HEK293T (cell line): ENCODE results near the gene ELK3.

ENCODE experiments used
- CTCF ChIA-PET: fragments of 350-600 bp; formaldehyde crosslinking; extraction: SDS; loops from one replicate; lab custom pipeline; 2021; ENCODE audit warnings: antibody characterized with exemption, inconsistent platforms; lab: Yijun Ruan, JAX
- POLR2A ChIA-PET: fragments of 350-600 bp; formaldehyde crosslinking; extraction: SDS; loops from one replicate; lab custom pipeline; 2020; ENCODE audit warnings: antibody characterized with exemption, inconsistent platforms; lab: Yijun Ruan, JAX
- DNase-seq: peaks from one replicate; pipeline ENCODE4 v3.0.0; 2012; ENCODE audit warnings: mixed read lengths; ENCODE audit errors: extremely low spot score
- ARNT ChIP-seq: fragments of 450-650 bp; IDR thresholded peaks from 2 replicates; pipeline ENCODE4 v1.6.1; 2017; ENCODE audit warnings: mild to moderate bottlenecking
- BHLHE40 ChIP-seq: fragments of 450-650 bp; IDR thresholded peaks from 2 replicates; pipeline ENCODE4 v1.6.1; 2016; ENCODE audit warnings: mild to moderate bottlenecking, moderate library complexity, borderline replicate concordance
- CTBP1 ChIP-seq: fragments of 450-650 bp; IDR thresholded peaks from 2 replicates; pipeline ENCODE4 v1.6.1; 2016; ENCODE audit warnings: borderline replicate concordance
- ELF4 ChIP-seq: fragments of 450-650 bp; IDR thresholded peaks from 2 replicates; pipeline ENCODE4 v1.6.1; 2017; ENCODE audit warnings: antibody characterized with exemption
- FOXA1 ChIP-seq: fragments of 450-650 bp; IDR thresholded peaks from 2 replicates; pipeline ENCODE4 v1.6.1; 2016; ENCODE audit warnings: mild to moderate bottlenecking
- FOXK2 ChIP-seq: fragments of 450-650 bp; IDR thresholded peaks from 2 replicates; pipeline ENCODE4 v1.6.1; 2016; ENCODE audit warnings: mild to moderate bottlenecking
- FOXM1 ChIP-seq: fragments of 450-650 bp; IDR thresholded peaks from 2 replicates; pipeline ENCODE4 v1.6.1; 2017; ENCODE audit warnings: mild to moderate bottlenecking, borderline replicate concordance
- HDGF ChIP-seq: fragments of 450-650 bp; IDR thresholded peaks from 2 replicates; pipeline ENCODE4 v1.6.1; 2017; ENCODE audit warnings: antibody characterized with exemption, borderline replicate concordance
- L3MBTL2 ChIP-seq: fragments of 450-650 bp; conservative IDR thresholded peaks from 2 replicates; pipeline ENCODE4 v1.6.1; 2016; ENCODE audit warnings: mild to moderate bottlenecking
- LEF1 ChIP-seq: fragments of 450-650 bp; IDR thresholded peaks from 2 replicates; pipeline ENCODE4 v1.6.1; 2017; ENCODE audit warnings: mild to moderate bottlenecking, borderline replicate concordance
- NFRKB ChIP-seq: fragments of 450-650 bp; IDR thresholded peaks from 2 replicates; pipeline ENCODE4 v1.6.1; 2016; ENCODE audit warnings: mild to moderate bottlenecking, moderate library complexity
- PKNOX1 ChIP-seq: fragments of 450-650 bp; IDR thresholded peaks from 2 replicates; pipeline ENCODE4 v1.6.1; 2016
- SP1 ChIP-seq: fragments of 450-650 bp; IDR thresholded peaks from 2 replicates; pipeline ENCODE4 v1.6.1; 2017
- SUZ12 ChIP-seq: fragments of 450-650 bp; IDR thresholded peaks from 2 replicates; pipeline ENCODE4 v1.6.1; 2016; ENCODE audit warnings: mild to moderate bottlenecking
- TARDBP ChIP-seq: fragments of 450-650 bp; IDR thresholded peaks from 2 replicates; pipeline ENCODE4 v1.6.1; 2016
- ZNF384 ChIP-seq: fragments of 450-650 bp; IDR thresholded peaks from 2 replicates; pipeline ENCODE4 v1.6.1; 2016

Gene ELK3

GRCh38 chr12:96218989-96219678 lies 25.0 kb downstream of the ELK3 start:
- CTCF ChIA-PET: no interaction called here
- DNase-seq: no peak
- TF ChIP-seq SP1: no peak
- no peak for TF ChIP-seq FOXM1
- TF ChIP-seq SUZ12: no peak
- no peak for TF ChIP-seq L3MBTL2
- TF ChIP-seq CTBP1: no peak
- TF ChIP-seq BHLHE40: no peak
- TF ChIP-seq HDGF: no peak
- no peak for TF ChIP-seq PKNOX1
- no peak for TF ChIP-seq TARDBP
- TF ChIP-seq NFRKB: no peak
- no peak for TF ChIP-seq ARNT
- TF ChIP-seq FOXA1: no peak
- TF ChIP-seq FOXK2: no peak
- TF ChIP-seq LEF1: no peak
- no peak for TF ChIP-seq ZNF384
- no peak for TF ChIP-seq ELF4

GRCh38 chr12:96219700-96220206 lies 25.6 kb downstream of the ELK3 start:
- POLR2A ChIA-PET: no interaction called here
- DNase-seq: no peak
- CTCF ChIA-PET: interaction anchor here (0.8 kb wide), 1 partner anchor 297 kb away, joined by 3 read pairs; no protein-coding TSS in a partner anchor
- TF ChIP-seq TARDBP: no peak
- TF ChIP-seq L3MBTL2: no peak
- no peak for TF ChIP-seq FOXA1

More at GRCh38 chr12:96218989-96219678, 25.0 kb downstream of the ELK3 start:
- POLR2A ChIA-PET: no interaction called here

- TF ChIP-seq SUZ12 (no peak), SP1 (no peak), TARDBP (no peak), LEF1 (no peak), BHLHE40 (no peak), ZNF384 (no peak), NFRKB (no peak), FOXA1 (no peak), L3MBTL2 (no peak), FOXM1 (no peak), ELF4 (no peak), FOXK2 (no peak), ARNT (no peak)
- ChIA-PET CTCF (no interaction called here), POLR2A (no interaction called here)
- DNase-seq: no peak
Measured at GRCh38 chr12:96220902-96221301, 26.7 kb downstream of the ELK3 start.

- no peak for DNase-seq
- TF ChIP-seq ZNF384 (no peak), NFRKB (no peak), TARDBP (no peak), ARNT (no peak), PKNOX1 (no peak), SP1 (no peak), CTBP1 (no peak), FOXK2 (no peak), FOXM1 (no peak), LEF1 (no peak), ELF4 (no peak), L3MBTL2 (no peak), SUZ12 (no peak), FOXA1 (no peak)
- POLR2A ChIA-PET: no interaction called here
- CTCF ChIA-PET: no interaction called here
Measured at GRCh38 chr12:96221391-96221790, 27.2 kb downstream of the ELK3 start.

GRCh38 chr12:96223411-96224218 lies 29.4 kb downstream of the ELK3 start:
- DNase-seq: no peak
- no peak for TF ChIP-seq L3MBTL2
- TF ChIP-seq ELF4: no peak
- no peak for TF ChIP-seq HDGF
- TF ChIP-seq PKNOX1: no peak
- no peak for TF ChIP-seq NFRKB
- TF ChIP-seq SUZ12: no peak
- TF ChIP-seq LEF1: no peak
- no peak for TF ChIP-seq ARNT
- CTCF ChIA-PET: no interaction called here
- POLR2A ChIA-PET: interaction anchor here (0.8 kb wide), 1 partner anchor 9 kb away, joined by 3 read pairs; no protein-coding TSS in a partner anchor

GRCh38 chr12:96224219-96224615 lies 30.0 kb downstream of the ELK3 start:
- ChIA-PET CTCF (no interaction called here), POLR2A (interaction anchor here (0.8 kb wide), 1 partner anchor 9 kb away, joined by 3 read pairs; no protein-coding TSS in a partner anchor)
- DNase-seq: no peak
- TF ChIP-seq SUZ12 (no peak), CTBP1 (no peak), TARDBP (no peak), FOXA1 (no peak), HDGF (no peak), PKNOX1 (no peak), NFRKB (no peak), L3MBTL2 (no peak), SP1 (no peak), FOXK2 (no peak), LEF1 (no peak), ZNF384 (no peak), FOXM1 (no peak), BHLHE40 (no peak), ARNT (no peak), ELF4 (no peak)
